Middle frontal gyrus (tissue), 1 donor: ENCODE measurements around the gene SOHLH1.

Source experiments
- DNase-seq: peaks from one replicate; pipeline ENCODE4 v3.0.0-alpha.2; 2015; ENCODE audit warnings: low spot score; ENCODE audit errors: extremely low spot score

SOHLH1 gene

DNA sequence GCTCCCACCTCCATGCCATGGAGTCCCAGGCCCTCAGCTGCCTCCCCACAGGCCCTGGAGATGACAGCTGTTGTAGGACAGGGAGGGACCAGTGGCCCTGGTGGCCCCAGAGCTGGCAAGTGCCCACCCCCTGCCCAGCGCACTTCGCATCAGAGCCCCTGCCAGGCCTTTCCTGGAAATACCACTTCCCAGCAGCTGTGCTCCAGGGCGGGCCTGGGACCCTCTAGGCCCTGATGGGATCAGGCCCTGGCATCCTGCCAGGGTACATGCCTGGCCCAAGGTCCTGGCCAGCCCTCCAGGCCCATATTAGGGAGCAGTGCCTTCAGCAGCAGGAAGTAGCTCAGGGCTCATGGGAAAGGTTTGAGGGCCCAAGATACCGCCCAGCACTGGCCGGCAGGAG is 5.2 kb upstream of the SOHLH1 start:
- no peak for DNase-seq

DNA sequence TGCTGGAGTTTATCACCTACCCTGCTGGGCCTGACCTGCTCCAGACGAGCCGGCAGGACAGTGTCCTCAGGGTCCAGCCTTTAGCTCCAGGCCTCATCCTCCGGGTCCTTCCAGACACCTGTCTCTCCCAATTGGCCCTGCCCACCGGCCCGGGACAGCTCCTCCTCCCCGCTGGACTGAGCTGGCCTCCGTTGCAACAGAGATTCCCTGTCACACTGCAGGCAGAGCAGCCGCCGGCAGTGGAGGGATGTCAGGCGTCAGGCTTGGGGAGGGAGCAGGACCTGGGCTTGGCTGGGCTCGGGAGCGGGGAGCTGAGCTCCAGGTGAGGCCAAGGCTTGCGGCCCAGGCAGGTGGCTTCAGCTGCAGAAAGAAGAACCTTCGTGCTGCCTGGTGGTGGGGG is 4.4 kb upstream of the SOHLH1 start:
- DNase-seq, result no peak

DNA sequence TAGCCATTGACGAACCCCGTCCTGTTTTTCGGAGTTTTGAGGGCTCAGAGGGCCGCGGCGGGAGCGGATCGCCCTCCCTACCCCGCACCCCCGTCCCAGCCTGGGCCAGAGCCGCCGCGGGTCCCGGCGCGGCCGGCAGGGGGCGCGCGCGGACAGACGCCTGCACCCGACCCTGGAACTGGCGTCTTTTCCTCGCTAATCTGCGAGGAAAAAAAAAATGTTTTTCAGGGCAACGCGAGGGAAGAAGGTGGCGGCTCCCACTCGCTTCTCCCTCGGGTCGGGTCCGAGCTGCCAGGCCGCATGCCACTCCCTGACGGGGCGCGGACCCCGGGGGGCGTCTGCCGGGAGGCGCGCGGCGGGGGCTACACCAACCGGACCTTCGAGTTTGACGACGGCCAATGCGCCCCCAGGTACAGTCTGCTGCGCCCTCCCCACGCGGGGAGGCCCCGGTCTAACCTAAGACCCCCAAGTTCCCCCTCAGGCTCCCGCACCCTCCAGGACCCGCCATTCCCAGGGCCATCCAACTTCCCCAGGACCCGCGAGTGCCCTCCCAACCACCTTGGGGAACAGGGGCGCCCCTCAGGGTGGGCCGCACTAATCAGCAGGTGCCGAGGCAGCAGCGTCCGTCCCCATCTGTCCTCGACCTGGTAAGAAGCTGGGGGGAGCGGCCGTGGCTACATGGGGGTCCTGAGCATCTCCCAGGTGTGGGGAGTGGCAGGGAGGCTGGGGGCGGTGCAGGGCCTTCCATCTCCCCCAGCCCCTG is 2.9 kb upstream of the SOHLH1 start, which contains the start of gene KCNT1:
Gene KCNT1 (plus strand): TSS at position 227 of the 763 bp plus-strand sequence. CDS start 74 bp downstream, at position 301.
- DNase-seq, result no peak

DNA sequence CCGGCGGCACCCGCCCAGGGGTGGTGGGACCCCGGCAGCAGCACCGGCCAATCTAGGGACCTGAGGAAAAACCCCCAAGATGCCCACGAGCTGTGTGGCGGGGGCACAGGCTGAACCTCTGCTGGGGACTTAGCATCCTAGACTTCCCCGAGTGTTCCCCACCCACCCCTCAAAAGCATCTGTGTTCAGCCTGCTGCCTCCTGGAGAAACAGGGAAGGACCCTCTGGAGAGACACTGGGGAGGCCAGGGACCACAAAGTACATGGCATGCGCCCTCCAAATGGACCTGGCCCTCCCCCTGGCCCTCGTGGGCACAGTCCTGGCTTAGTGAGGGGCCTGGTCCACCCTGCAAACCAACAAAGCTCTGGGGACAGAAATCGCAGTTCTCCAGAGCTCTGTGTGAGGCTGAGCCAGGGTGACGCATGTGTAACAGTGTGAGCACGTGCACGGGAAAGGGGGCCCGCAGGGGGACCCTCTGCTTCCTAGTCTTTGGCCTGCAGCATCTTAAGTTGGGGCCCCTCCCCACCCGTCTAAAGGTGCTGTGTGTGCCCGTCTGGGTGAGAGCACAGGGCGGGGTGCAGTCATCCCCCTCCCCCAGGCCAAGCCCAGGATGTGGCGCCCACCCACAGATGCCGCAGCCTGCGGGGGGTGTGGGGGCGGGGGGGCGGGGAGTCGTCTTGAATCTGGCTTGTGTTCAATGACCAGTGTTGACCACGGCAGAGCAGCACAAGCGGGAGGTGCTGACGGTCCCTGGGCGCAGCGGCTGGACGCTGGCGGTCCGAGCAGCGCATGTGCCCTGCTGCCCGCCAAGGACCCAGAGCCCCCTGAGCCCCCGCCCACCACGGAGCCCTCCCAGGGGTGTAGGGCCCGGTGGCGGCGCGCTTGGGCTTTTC is 2.0 kb upstream of the SOHLH1 start:
- no peak for DNase-seq

DNA sequence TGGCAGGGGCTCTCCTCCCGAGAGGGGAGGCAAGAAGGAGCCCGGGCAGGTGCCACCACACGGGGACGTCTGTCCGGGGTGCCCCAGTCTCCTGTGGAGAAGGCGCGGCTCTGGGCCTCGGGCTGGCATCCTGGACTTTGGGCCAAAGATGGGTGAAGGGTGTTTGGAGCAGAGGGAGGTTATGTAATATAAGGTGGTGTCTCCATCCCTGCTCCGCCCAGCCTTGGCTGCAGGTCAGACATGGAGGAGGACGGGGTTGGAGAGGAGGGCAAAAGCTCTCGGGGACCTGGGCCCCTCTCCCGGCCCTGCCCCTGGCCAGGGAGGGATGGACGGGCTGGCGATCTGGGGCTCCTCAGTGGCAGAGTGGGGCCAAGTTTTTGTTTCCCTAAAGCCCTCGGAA is 1.2 kb upstream of the SOHLH1 start:
- no peak for DNase-seq

DNA sequence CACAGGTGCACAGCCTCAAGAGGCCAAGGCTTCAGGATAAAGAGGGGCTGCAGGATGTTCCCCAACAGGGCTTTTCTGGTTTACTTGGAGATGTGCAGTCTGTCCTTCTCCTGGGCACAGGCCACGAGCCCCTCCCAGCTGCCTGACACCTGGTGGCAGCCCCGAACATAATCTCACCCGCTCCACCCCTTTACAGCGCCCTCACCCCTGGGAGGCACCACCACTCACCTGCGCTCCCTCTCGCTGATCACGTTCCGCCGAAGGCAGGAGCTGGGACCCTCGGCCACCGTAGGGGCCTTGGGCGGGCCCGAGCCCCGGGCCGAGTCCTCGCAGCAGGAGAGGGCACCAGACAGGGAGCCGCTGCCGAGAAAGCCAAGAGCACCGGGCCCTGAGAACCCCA is 514 bp downstream of the SOHLH1 start:
- no peak for DNase-seq

DNA sequence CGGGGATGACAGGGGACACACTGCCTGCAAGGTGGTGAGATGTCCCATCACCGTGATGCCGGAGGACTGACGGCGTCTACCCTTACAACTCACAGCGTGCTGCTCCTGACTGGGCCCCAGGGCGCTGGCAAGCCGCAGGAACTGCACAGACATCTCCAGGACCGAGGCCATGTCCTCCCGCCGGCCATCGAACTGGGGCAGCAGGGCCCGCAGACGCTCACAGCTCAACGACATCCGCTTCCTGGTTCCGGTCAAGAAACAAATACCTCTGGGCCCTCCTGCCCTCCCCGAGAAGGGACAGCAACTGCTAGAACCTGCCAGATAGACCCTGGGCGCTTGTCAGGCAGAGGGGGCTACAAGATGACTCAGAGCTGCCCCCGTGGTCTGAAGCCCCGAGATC is 1.0 kb downstream of the SOHLH1 start:
- no peak for DNase-seq

DNA sequence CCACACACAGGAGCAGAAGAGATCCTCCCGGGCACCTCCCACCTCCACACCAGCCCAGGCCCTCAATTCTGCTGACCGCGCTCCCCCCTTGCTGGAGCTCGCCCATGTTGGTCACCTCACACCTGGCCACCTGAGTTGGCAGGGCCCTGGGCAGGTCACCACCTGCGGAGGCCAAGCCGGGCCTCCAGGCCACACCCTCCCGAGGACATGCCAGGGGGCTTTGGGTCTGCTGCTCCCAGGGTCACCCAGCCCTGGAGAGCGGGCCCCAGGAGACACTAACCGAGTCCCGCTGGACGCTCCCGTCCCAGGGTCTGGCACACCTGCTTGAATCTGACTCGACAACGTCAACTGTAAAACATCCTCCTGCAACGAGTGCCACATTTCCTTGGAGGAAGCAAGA is 2.1 kb downstream of the SOHLH1 start:
- DNase-seq, result no peak

DNA sequence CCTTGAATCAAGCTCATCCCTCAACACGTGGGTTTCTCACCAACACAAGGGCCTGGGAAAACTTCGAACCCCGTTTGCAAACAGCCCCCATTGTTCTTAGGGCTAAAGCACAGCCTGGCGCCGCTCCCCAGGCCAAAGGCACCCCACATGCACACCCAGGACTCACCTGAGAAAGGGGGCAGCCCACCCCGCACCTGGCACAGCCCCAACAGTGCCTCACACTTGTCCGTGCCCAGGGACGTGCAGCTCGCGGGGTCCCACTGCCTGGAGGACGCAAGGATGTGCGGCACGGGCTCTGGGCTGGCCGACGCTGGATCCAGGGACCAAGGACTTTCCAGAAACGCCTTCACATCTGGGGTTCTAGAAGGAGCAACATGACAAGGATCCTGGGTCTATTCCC is 2.8 kb downstream of the SOHLH1 start:
- DNase-seq, result no peak

DNA sequence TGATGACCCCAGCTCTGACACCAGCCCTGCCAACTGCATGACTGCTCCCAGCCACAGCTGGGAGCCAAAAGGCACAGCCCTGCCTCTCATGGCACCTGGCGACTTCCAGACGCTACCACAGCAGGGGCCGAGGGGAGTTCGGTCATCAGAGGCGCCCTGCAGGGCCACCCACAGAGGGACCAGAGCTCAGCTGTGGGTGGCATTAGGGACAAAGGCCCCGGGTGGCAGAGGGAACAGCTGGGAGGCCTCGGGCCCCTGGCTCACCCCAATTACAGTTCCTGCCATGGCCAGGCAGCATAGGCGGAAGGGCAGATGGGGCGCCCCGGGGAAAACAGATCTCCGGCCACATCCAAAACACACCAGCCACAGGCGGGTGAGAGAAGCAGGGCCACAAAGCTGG is 3.6 kb downstream of the SOHLH1 start:
- no peak for DNase-seq

DNA sequence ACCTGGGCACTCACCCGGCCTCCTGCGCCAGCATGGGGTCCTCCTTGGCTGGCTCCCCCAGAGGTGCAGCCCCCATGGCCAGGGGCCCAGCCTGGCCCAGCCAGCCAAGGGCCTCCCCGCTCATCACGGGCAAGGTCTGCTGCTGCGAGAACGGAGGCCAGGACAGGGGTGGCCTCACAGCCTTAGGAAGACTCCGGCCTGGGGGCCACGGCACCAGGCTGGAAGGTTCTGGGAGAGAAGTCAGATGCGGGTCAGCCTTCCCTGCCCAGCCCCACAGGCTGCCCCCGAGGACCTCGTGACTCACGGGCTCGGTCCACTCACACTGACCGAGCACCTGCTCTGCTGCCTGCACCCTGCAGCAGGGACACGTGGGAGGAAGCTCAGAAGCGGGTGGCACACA is 4.2 kb downstream of the SOHLH1 start:
- no peak for DNase-seq

DNA sequence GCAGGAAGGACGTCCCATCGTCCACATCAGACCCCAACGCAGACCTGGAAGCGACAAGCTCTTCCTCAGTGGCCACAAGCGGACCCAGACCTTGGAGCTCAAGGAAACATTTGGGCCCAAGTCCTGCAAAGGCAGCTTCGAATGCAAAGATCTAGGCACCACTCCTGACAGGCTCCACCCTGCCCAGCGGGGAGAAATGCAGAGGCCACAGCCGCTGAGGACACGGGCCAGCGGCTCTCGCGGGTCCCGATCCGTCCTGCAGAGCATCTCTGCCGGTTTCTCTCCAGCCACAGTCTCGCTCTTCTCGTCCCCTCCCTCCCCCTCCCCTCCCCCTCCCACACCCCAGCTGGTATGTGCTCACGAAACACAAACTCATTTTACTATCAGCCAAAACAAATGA is 4.9 kb downstream of the SOHLH1 start:
- DNase-seq, result no peak

DNA sequence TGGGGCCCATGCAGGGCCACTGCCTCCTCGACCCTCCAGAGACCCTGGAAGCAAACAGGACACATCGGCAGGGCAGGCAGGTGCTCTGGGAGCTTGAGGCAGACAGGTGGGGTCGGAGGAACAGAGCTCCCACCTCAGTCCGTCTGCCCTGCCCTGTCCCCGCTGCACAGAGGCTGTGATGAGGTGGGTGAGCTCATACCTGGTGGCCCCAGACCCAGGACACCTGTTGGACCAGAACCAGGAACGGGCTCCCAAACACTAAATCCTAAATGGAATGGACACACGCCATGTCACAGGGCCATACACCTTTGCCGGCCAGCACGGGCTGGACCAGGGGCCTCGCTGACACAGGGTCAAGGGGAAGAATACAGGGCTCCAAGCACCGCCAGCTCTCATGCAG is 5.5 kb downstream of the SOHLH1 start:
- no peak for DNase-seq

DNA sequence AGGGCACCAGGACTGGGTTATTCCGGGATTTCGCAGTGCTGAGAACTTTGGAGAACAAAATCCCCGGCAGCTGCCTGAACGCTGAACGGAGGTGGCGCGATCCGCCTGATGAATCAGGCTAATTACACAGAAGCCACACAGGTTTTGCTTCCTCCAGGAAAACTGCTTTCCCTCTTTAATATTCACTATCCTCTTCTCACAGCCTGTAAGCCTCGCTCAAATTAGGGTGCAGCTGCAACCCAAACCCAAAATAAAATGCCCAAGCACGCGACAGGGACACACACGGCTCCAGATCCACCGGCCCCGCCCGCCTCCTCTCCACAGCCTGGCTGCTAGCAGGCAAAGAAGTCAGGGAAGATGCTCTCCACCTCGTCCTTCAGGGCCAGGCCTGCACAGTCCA is 6.0 kb downstream of the SOHLH1 start:
- DNase-seq, result no peak

DNA sequence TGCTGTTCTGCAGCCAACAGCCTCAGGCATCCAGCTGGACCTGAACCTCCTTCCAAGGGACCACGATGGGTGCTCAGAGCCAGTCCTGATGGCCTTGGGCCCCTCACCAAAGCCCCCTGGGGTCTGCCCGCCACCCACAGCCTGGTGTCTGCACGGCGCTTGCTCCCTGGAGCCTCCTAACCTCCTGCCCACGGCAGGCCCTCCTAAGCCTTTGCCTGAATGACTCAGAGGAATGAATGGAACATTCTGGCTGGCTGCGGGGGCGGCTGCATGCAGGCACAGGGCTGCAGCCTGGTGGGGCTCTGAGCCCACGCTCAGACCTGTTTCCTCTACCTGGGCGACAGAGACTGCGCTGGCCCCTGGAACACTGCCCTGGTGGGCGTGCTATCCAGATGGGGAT is 6.9 kb downstream of the SOHLH1 start:
- DNase-seq, result no peak

DNA sequence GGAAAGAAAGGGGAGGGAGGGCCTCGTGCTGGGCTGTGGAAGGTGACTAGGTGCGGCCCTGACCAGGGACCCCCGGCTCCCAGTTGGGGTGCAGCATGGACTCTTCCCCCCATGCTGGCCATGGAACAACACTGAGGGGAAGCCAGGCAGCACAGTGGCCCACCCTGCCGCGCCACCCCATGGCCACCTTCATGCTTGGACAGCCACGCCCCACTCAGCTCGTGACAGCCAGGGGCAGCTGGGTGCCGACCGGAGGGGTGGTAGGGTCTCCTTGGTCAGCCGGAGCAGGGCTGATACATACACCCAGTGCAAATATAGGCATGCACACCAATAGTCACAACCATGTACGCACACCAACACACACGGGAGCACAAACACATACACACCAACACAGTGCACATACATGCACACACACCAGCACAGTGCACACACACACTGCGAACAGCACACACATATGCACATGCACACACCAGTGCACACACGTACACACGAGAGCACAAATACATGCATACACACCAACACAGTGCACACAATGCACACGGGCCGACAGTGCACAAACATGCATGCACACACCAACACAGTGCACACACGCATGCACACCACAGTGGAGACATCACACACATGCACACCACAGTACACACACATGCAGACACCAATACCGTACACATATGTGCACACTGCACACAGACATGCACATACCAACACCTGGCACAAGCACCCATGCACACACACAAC is 8.3 kb downstream of the SOHLH1 start:
- no peak for DNase-seq

DNA sequence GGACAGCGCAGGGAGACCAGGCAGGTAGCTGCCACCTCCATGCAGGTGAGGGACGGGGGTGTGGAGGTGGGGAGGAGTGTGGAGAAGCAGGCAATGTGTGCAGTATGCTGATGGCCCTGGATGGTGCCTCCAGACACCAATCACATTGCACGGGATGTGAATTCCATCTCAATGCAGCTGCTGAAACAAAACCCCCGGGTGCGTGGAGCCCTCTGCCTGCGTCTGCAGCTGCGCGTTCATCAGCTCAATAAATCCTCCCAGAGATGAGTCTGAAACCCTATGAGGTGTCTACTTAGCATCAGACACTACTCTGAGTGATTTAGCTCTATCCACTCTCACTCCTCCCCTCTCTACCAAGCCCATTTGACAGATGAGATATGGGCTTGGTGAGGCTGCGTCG is 10.3 kb downstream of the SOHLH1 start:
- no peak for DNase-seq

DNA sequence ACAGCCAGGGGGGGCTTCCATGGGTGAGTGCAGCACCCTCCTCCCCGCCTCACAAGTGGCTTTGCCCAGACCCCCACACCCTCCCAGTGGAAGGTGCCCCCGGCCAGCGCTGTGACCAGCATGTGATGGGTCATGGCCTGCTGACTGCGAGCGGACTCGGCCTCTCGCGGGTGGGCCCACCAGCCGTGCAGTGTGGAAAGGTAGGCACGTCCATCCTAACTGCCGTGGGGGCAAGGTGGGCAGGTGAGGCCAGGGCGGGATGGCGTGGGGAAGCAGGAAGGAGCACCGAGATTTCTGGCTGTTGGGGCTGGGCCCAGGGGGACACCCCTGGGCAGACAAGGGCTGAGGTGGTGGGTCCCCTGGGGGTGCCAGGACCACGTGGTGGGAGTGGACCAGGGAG is 12.1 kb downstream of the SOHLH1 start:
- DNase-seq, result no peak

DNA sequence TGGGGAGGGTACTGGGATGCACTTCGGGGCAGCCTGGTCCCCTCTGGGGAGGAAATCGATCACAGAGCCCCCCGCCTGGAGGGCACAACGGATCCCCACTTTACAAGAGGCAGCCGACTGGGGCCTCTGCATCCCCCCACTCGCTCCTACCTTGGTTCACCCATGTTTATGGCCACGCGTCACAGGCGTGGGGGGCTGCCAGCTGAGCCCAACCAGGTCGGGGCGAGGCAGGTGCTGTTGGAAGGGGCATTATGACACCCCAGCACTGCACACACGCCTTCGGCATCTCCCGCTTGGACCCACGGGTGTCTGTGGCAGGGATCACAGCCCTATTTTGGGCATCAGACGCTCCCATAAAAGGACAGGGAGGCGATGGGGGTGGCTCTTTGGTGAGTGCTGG is 14.6 kb downstream of the SOHLH1 start:
- no peak for DNase-seq

DNA sequence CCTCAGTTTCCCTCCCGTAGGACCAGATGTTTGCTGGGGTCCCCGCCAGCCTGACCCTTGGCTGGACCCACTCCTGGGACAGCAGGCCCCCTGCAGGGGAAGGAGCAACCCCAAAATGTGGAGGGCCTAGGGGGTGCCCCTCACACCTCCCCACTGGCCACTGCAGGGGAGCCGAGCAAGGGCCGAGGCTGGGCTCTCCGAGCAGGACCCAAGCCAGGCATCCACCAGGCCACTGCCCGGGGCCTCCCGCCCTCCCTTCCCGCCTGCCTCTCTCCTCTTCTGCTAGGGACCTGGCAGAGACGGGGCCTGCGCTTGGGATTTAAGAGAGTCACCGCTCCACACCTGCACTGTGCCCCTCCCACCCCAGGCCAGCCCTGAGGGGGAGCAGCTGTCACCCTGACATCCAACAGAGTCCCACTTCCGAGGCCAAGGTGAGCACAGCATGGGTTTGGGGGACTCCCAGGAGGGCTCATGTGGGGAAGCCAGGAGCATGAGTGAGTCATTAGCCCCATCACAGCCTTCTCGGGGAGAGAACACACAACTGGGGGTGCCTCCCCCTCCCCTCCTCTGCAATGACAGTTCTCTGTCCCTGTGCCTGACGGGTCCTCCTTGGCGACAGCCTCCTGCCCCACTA is 15.8 kb downstream of the SOHLH1 start:
- DNase-seq, result no peak

DNA sequence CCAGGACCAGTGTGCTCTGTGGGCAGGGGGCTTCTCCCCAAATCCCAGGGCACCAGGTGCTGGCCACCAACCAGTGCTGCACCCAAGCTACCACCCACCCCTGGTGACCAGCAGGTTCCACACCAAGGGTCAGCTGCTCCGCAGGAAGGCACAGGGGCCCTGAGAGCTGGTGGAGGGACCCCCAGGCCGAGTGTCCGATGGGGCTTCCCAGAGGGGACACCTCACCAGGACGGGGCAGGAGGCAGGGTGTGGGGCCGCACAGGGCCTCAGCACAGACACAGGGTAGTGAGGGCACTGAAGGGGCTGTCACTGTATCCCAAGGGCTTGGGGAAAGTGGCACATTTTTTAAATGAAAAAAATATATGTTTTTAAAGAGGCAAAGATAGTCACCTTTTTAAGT is 18.1 kb downstream of the SOHLH1 start:
- no peak for DNase-seq

DNA sequence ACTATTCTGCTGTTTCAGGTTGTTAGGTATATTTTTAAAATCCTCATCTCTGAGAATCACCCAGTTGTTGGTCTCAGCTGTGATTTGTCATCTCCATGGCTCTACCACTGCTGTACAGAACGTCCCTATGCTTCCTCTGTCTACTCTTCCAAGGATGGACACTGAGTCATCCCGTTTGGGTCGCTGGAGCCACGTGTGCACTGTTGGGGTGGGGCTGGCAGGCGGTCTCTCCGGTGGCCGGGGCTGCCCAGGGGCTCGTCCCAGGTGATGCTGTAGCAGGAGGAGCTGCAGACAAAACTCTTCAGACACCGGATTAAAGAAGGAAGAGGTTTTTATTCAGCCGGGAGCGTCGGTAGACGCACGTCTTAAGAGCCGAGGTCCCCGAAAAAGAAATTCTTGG is 19.2 kb downstream of the SOHLH1 start:
- no peak for DNase-seq
